GM23248 (cell line): Measurements from ENCODE around the gene HNRNPD. TPM values are rescaled to one million over a fixed set of nuclear protein-coding genes. Genes with fewer than 3 reads are reported as not detected.
"Not testable (repeated sequence)": the region's sequence is repeated elsewhere in the genome, so short reads cannot be mapped to it uniquely, and the experiment has no call there.

ENCODE experiments used
- DNase-seq: peaks from one replicate; pipeline ENCODE4 v3.0.0-alpha.2; 2015
- H2AFZ ChIP-seq: fragments of 200-600 bp; sonication (generic); 2 replicates; pipeline ENCODE4 v1.6.1; 2016; ENCODE audit warnings: antibody characterized with exemption
- H3F3A ChIP-seq: fragments of 200-600 bp; sonication (generic); 2 replicates; pipeline ENCODE4 v1.6.1; 2016; ENCODE audit warnings: mild to moderate bottlenecking, antibody characterized with exemption, mixed run types; ENCODE audit not compliant: insufficient read depth
- H3K27ac ChIP-seq: fragments of 200-600 bp; sonication (generic); 2 replicates; pipeline ENCODE4 v1.5.1; 2016; ENCODE audit warnings: mild to moderate bottlenecking
- H3K27me3 ChIP-seq: fragments of 200-600 bp; sonication (generic); replicated peaks from 2 replicates; pipeline ENCODE4 v1.6.1; 2016; ENCODE audit warnings: mild to moderate bottlenecking; ENCODE audit not compliant: insufficient read depth
- H3K36me3 ChIP-seq: fragments of 200-600 bp; sonication (generic); 2 replicates; pipeline ENCODE4 v1.6.1; 2016; ENCODE audit warnings: low read depth, mild to moderate bottlenecking
- H3K4me1 ChIP-seq: fragments of 200-600 bp; sonication (generic); 2 replicates; pipeline ENCODE4 v1.6.1; 2016; ENCODE audit warnings: mild to moderate bottlenecking; ENCODE audit not compliant: insufficient read depth
- H3K4me2 ChIP-seq: fragments of 200-600 bp; sonication (generic); one replicate; pipeline ENCODE4 v1.6.1; 2016; ENCODE audit warnings: mild to moderate bottlenecking; ENCODE audit not compliant: unreplicated experiment
- H3K4me3 ChIP-seq: fragments of 200-600 bp; sonication (generic); 2 replicates; pipeline ENCODE4 v1.5.1; 2016; ENCODE audit warnings: mild to moderate bottlenecking
- H3K79me2 ChIP-seq: fragments of 200-600 bp; sonication (generic); 2 replicates; pipeline ENCODE4 v1.6.1; 2016; ENCODE audit warnings: mild to moderate bottlenecking; ENCODE audit not compliant: insufficient read depth
- H3K9ac ChIP-seq: fragments of 200-600 bp; sonication (generic); 2 replicates; pipeline ENCODE4 v1.6.1; 2016; ENCODE audit warnings: mild to moderate bottlenecking
- H3K9me2 ChIP-seq: fragments of 200-600 bp; sonication (generic); 2 replicates; pipeline ENCODE4 v1.6.1; 2016; ENCODE audit warnings: mixed run types, mild to moderate bottlenecking, moderate library complexity; ENCODE audit not compliant: insufficient read depth
- H3K9me3 ChIP-seq: fragments of 200-600 bp; sonication (generic); one replicate; pipeline ENCODE4 v1.6.1; 2017; ENCODE audit warnings: low read depth
- H4K20me1 ChIP-seq: fragments of 200-600 bp; sonication (generic); 2 replicates; pipeline ENCODE4 v1.6.0; 2016; ENCODE audit not compliant: insufficient read depth
- EZH2 ChIP-seq: fragments of 200-600 bp; sonication (generic); IDR thresholded peaks from 2 replicates; pipeline ENCODE4 v1.6.1; 2018; ENCODE audit warnings: antibody characterized with exemption, mild to moderate bottlenecking; ENCODE audit not compliant: insufficient read depth, poor library complexity, severe bottlenecking
- EZH2phosphoT487 ChIP-seq: fragments of 200-600 bp; sonication (generic); IDR thresholded peaks from 2 replicates; pipeline ENCODE4 v1.6.1; 2018; ENCODE audit warnings: antibody characterized with exemption, moderate library complexity, mild to moderate bottlenecking, low read depth; ENCODE audit not compliant: insufficient read depth
- WGBS, 2 experiments: methylation state at CpG; one replicate each; pipeline ENCODE4 v1.1.6; 2015 to 2017; ENCODE audit warnings: low lambda C conversion rate in 2 of 2, low coverage in 1 of 2; ENCODE audit errors: missing lambda C conversion rate in 2 of 2; 5-methylcytosine and 5-hydroxymethylcytosine counted together
- in situ Hi-C: fragments of 300-500 bp; cut with MboI; formaldehyde crosslinking; loops from 2 replicates; pipeline ENCODE4 v1.15.0; 2020
- polyA plus RNA-seq: library from polyadenylated mRNA; unstranded; fragments of >200 nt; fragmentation: Nextera tagmentation; extraction: Ambion mirVana; gene quantifications from 2 replicates; pipeline ENCODE4 v1.2.1, GENCODE V29; 2016
- total RNA-seq: library from RNA; depleted of rRNA; stranded (reverse); fragments of >200 nt; shearing (Covaris generic); gene quantifications from 2 replicates; pipeline ENCODE4 v1.2.3, GENCODE V29; 2014

The HNRNPD gene
- total and polyA plus RNA-seq, 2 experiments from 2014 or later, result 31.2 to 118 TPM

GRCh38 chr4:82415922-82416365, 42.2 kb upstream of the HNRNPD start:
- Histone ChIP-seq H3K27me3 (no peaks in the 10 kb centered on the region), H3K4me3 (no peak overlapping the region), H3K27ac (no peak overlapping the region), H3F3A (peaks cover 16% of the 10 kb centered on the region), H3K9me3 (peaks cover 6% of the 10 kb centered on the region), H3K4me1 (no peaks in the 10 kb centered on the region), H4K20me1 (no peaks in the 10 kb centered on the region), H2AFZ (no peak overlapping the region), H3K36me3 (no peaks in the 10 kb centered on the region), H3K4me2 (no peak overlapping the region), H3K9me2 (no peaks in the 10 kb centered on the region), H3K79me2 (no peaks in the 10 kb centered on the region), H3K9ac (no peak overlapping the region)
- DNase-seq, result no peak
- TF ChIP-seq EZH2phosphoT487 (no peak), EZH2 (no peak)
- in situ Hi-C loops, result no loop called here
- 85 to 89% methylated on average over 12 of the region's 12 CpGs for WGBS, 2 experiments

DNA sequence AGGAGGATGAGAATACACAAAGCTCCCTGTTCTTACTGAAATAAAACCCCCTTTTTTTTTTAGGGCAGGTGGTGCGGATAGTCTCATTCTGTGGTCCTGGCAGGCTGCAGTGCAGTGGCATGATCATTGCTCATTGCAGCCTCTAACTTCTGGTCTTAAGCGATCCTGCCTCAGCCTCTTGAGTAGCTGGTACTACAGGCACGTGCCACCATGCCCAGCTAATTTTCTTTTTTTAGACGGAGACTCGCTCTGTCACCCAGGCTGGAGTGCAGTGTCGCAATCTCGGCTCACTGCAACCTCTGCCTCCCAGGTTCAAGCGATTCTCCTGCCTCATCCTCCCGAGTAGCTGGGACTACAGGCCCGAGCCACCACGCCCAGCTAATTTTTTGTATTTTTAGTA, 41.3 kb upstream of the HNRNPD start:
- H3K9me3 ChIP-seq, DNase-seq, H3K36me3 ChIP-seq, H3K4me3 ChIP-seq, H3K27ac ChIP-seq, H3K79me2 ChIP-seq, H3K27me3 ChIP-seq, H4K20me1 ChIP-seq, H3K4me1 ChIP-seq, H2AFZ ChIP-seq, H3K9me2 ChIP-seq, H3K9ac ChIP-seq, H3K4me2 ChIP-seq, in situ Hi-C loops: not testable (repeated sequence)
- peaks cover 12% of the 10 kb centered on the region; the same call in 1 of the 2 replicates for H3F3A ChIP-seq
- WGBS, 2 experiments, result 92 to 93% methylated on average over 10 to 11 of the region's 11 CpGs

GRCh38 chr4:82403725-82404124, 29.9 kb upstream of the HNRNPD start:
- no peaks in the 10 kb centered on the region for H3K27me3 ChIP-seq
- H3F3A ChIP-seq, result no peaks in the 10 kb centered on the region
- no peaks in the 10 kb centered on the region for H3K36me3 ChIP-seq
- no peak overlapping the region for H3K9ac ChIP-seq
- no peak overlapping the region for H3K4me3 ChIP-seq
- H3K79me2 ChIP-seq, result no peaks in the 10 kb centered on the region
- DNase-seq, result no peak
- H3K9me2 ChIP-seq, result no peaks in the 10 kb centered on the region
- H3K9me3 ChIP-seq, result no peaks in the 10 kb centered on the region
- no peak overlapping the region for H3K4me2 ChIP-seq
- in situ Hi-C loops, result no loop called here
- H4K20me1 ChIP-seq, result no peaks in the 10 kb centered on the region
- no peaks in the 10 kb centered on the region for H3K4me1 ChIP-seq
- H3K27ac ChIP-seq, result no peak overlapping the region
- no peak overlapping the region for H2AFZ ChIP-seq
- WGBS, 2 experiments, result 95 to 97% methylated on average over 1 of the region's 1 CpG
- no peak for TF ChIP-seq EZH2phosphoT487
- no peak for TF ChIP-seq EZH2

- Histone ChIP-seq H3F3A (no peaks in the 10 kb centered on the region), H2AFZ (no peak overlapping the region; the same call in 1 of the 2 replicates), H3K27me3 (no peaks in the 10 kb centered on the region), H3K4me2 (no peak overlapping the region), H3K9me2 (no peaks in the 10 kb centered on the region), H3K4me3 (no peak overlapping the region), H3K79me2 (no peaks in the 10 kb centered on the region), H3K9me3 (no peaks in the 10 kb centered on the region), H4K20me1 (no peaks in the 10 kb centered on the region), H3K4me1 (no peaks in the 10 kb centered on the region), H3K9ac (no peak overlapping the region), H3K36me3 (no peaks in the 10 kb centered on the region), H3K27ac (no peak overlapping the region)
- in situ Hi-C loops, result no loop called here
- DNase-seq, result no peak
- no peak for TF ChIP-seq EZH2phosphoT487
- no peak for TF ChIP-seq EZH2
- WGBS, 2 experiments, result 91 to 92% methylated on average over 17 of the region's 17 CpGs
These were observed 28.5 kb upstream of the HNRNPD start for GRCh38 chr4:82402196-82402775.

GRCh38 chr4:82401600-82401999, 27.8 kb upstream of the HNRNPD start:
- in situ Hi-C loops, result no loop called here
- no peaks in the 10 kb centered on the region for H3K79me2 ChIP-seq
- H3F3A ChIP-seq, result no peaks in the 10 kb centered on the region
- no peak for TF ChIP-seq EZH2phosphoT487
- no peak for TF ChIP-seq EZH2
- no peak overlapping the region for H3K4me2 ChIP-seq
- no peaks in the 10 kb centered on the region for H3K9me3 ChIP-seq
- 81 to 87% methylated on average over 7 of the region's 7 CpGs for WGBS, 2 experiments
- no peak overlapping the region for H3K27ac ChIP-seq
- DNase-seq, result no peak
- no peaks in the 10 kb centered on the region for H3K27me3 ChIP-seq
- no peaks in the 10 kb centered on the region for H3K9me2 ChIP-seq
- H3K9ac ChIP-seq, result no peak overlapping the region
- no peaks in the 10 kb centered on the region for H3K4me1 ChIP-seq
- H4K20me1 ChIP-seq, result no peaks in the 10 kb centered on the region
- no peak overlapping the region for H2AFZ ChIP-seq
- no peak overlapping the region for H3K4me3 ChIP-seq
- H3K36me3 ChIP-seq, result no peaks in the 10 kb centered on the region
